ENCODE data around the gene WDR45B.
"Not testable (repeated sequence)": the region's sequence is repeated elsewhere in the genome, so short reads cannot be mapped to it uniquely, and the experiment has no call there.

Gene WDR45B

GRCh38 chr17:82590881-82591539 is 57.2 kb downstream of the WDR45B start:
- Histone ChIP-seq H3K9me3 (no peaks in the 10 kb centered on the region), H3K36me3 (replicated peaks) (peaks cover 52% of the 10 kb centered on the region), H3K4me3 (no peak overlapping the region), H3K27me3 (ENCODE audit: low read depth) (no peaks in the 10 kb centered on the region), H3K4me1 (peaks cover 4% of the 10 kb centered on the region)
- no peak for DNase-seq (ENCODE audit: low spot score in 2 of 2)
- in situ Hi-C loops (cut with MboI; ENCODE audit: low sequenced_read_pairs) = no loop called here

- DNase-seq (ENCODE audit: low spot score in 2 of 2) = no peak
- peaks cover 4% of the 10 kb centered on the region for H3K4me1 ChIP-seq
- no peaks in the 10 kb centered on the region for H3K27me3 ChIP-seq (ENCODE audit: low read depth)
- peaks cover 52% of the 10 kb centered on the region for H3K36me3 ChIP-seq (replicated peaks)
- H3K4me3 ChIP-seq = no peak overlapping the region
- H3K9me3 ChIP-seq = no peaks in the 10 kb centered on the region
- in situ Hi-C loops (cut with MboI; ENCODE audit: low sequenced_read_pairs) = no loop called here
These were observed 58.0 kb downstream of the WDR45B start for GRCh38 chr17:82590216-82590615.

GRCh38 chr17:82589851-82590180 is 58.4 kb downstream of the WDR45B start:
- no peaks in the 10 kb centered on the region for H3K9me3 ChIP-seq
- DNase-seq (ENCODE audit: low spot score in 2 of 2) = no peak
- in situ Hi-C loops (cut with MboI; ENCODE audit: low sequenced_read_pairs) = no loop called here
- no peak overlapping the region for H3K4me3 ChIP-seq
- H3K4me1 ChIP-seq = peaks cover 4% of the 10 kb centered on the region
- no peaks in the 10 kb centered on the region for H3K27me3 ChIP-seq (ENCODE audit: low read depth)
- peaks cover 52% of the 10 kb centered on the region for H3K36me3 ChIP-seq (replicated peaks)

GRCh38 chr17:82588266-82589175 is 59.7 kb downstream of the WDR45B start:
- Histone ChIP-seq H3K4me1 (peaks cover 3% of the 10 kb centered on the region), H3K27me3 (ENCODE audit: low read depth) (no peaks in the 10 kb centered on the region), H3K36me3 (replicated peaks) (peaks cover 53% of the 10 kb centered on the region)

GRCh38 chr17:82587234-82588086 is 60.8 kb downstream of the WDR45B start:
- Histone ChIP-seq H3K4me1 (no peaks in the 10 kb centered on the region), H3K36me3 (replicated peaks) (peaks cover 63% of the 10 kb centered on the region), H3K9me3 (no peaks in the 10 kb centered on the region), H3K4me3 (no peak overlapping the region), H3K27me3 (ENCODE audit: low read depth) (no peaks in the 10 kb centered on the region)
- no peak for DNase-seq (ENCODE audit: low spot score in 2 of 2)
- in situ Hi-C loops (cut with MboI; ENCODE audit: low sequenced_read_pairs) = no loop called here

More at GRCh38 chr17:82588266-82589175, 59.7 kb downstream of the WDR45B start:
- Histone ChIP-seq H3K9me3 (no peaks in the 10 kb centered on the region), H3K4me3 (no peak overlapping the region)
- in situ Hi-C loops (cut with MboI; ENCODE audit: low sequenced_read_pairs) = no loop called here
- DNase-seq (ENCODE audit: low spot score in 2 of 2) = no peak

DNA sequence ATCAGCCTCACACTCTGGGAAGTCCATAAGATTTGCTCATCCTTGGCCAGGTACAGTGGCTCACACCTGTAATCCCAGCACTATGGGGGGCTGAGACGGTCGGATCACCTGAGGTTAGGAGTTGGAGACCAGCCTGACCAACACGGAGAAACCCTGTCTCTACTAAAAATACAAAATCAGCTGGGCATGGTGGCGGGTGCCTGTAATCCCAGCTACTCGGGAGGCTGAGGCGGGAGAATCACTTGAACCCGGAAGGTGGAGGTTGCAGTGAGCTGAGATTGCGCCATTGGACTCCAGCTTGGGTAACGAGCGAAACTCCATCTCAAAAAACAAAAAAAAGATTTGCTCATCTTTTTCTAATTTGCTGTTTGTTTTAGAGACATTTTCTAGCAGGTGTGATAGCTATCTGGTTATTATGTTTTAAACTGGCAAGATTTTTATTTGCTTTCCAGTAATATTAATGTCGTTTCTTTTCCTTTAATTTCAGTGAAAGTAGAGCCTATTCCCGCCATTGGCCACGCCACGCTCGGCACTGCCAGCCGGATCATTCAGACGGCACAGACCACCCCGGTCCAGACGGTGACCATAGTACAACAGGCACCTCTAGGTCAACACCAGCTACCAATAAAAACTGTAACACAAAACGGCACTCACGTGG is 61.5 kb downstream of the WDR45B start:
- DNase-seq (ENCODE audit: low spot score in 2 of 2) = no peak
- peaks cover 69% of the 10 kb centered on the region for H3K36me3 ChIP-seq (replicated peaks)
- no peaks in the 10 kb centered on the region for H3K9me3 ChIP-seq
- H3K4me3 ChIP-seq = no peak overlapping the region
- no peaks in the 10 kb centered on the region for H3K4me1 ChIP-seq
- in situ Hi-C loops (cut with MboI; ENCODE audit: low sequenced_read_pairs) = no loop called here
- no peaks in the 10 kb centered on the region for H3K27me3 ChIP-seq (ENCODE audit: low read depth)

GRCh38 chr17:82585935-82586575 is 62.2 kb downstream of the WDR45B start:
- in situ Hi-C loops (cut with MboI; ENCODE audit: low sequenced_read_pairs); H3K27me3 ChIP-seq (ENCODE audit: low read depth); H3K4me3 ChIP-seq; H3K4me1 ChIP-seq; H3K9me3 ChIP-seq: not testable (repeated sequence)
- H3K36me3 ChIP-seq (replicated peaks) = peaks cover 63% of the 10 kb centered on the region
- DNase-seq (ENCODE audit: low spot score in 2 of 2) = peak in 1 of 2 experiments; percentile 69

DNA sequence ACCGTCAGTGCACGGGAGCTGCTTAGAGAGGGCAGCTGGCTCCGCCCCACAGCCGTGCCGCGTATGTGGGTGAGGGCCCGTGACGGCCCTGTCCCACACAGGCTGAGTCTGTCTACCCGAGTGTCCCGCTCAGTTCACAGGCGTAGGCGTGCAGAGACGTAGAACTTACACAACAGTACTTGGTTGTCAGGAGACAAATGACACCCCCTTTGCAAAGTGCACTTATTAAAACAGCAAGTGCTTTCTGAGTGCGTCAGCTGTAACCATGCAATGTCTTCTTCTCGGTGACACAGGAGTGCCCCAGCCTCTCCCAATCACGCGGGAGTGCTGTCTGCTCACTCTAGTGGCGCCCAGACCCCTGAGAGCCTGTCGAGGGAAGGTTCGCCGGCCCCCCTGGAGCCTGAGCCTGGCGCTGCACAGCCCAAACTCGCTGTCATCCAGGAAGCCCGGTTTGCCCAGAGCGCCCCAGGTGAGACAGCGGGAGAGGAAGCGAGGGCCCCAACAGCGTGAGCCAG is 64.5 kb downstream of the WDR45B start:
- no peaks in the 10 kb centered on the region for H3K27me3 ChIP-seq (ENCODE audit: low read depth)
- H3K9me3 ChIP-seq = no peaks in the 10 kb centered on the region
- H3K4me1 ChIP-seq = no peaks in the 10 kb centered on the region
- peaks cover 61% of the 10 kb centered on the region for H3K36me3 ChIP-seq (replicated peaks)
- in situ Hi-C loops (cut with MboI; ENCODE audit: low sequenced_read_pairs) = no loop called here
- DNase-seq (ENCODE audit: low spot score in 2 of 2) = no peak
- H3K4me3 ChIP-seq = no peak overlapping the region

- H3K36me3 ChIP-seq (replicated peaks) = peaks cover 64% of the 10 kb centered on the region
- no peak overlapping the region for H3K4me3 ChIP-seq
- no peaks in the 10 kb centered on the region for H3K9me3 ChIP-seq
- DNase-seq (ENCODE audit: low spot score in 2 of 2) = no peak
- no peaks in the 10 kb centered on the region for H3K27me3 ChIP-seq (ENCODE audit: low read depth)
- in situ Hi-C loops (cut with MboI; ENCODE audit: low sequenced_read_pairs) = no loop called here
- no peaks in the 10 kb centered on the region for H3K4me1 ChIP-seq
These were observed 65.5 kb downstream of the WDR45B start for GRCh38 chr17:82582709-82583108.

DNA sequence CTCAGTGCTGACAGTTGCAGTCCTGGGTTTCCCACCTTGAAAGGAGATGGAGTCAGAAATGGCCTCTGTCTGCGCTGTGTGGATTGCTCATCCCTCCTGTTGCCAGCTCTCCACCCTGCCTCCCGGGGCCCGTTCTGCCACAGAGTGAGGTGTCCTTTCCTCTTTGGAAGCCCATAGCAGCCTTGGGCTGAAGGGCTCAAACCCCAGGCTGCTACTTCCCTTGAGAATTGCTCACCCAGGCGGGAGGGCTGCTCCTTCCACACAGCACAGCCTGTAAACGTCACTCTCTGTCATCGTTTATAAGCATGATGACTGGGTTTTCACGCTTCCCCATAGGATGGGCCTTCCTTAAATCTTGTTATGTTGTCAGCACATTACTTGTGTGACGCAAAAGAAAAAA is 66.0 kb downstream of the WDR45B start:
- in situ Hi-C loops (cut with MboI; ENCODE audit: low sequenced_read_pairs) = no loop called here
- no peaks in the 10 kb centered on the region for H3K9me3 ChIP-seq
- no peak for DNase-seq (ENCODE audit: low spot score in 2 of 2)
- no peaks in the 10 kb centered on the region for H3K4me1 ChIP-seq
- no peak overlapping the region for H3K4me3 ChIP-seq
- H3K36me3 ChIP-seq (replicated peaks) = peaks cover 64% of the 10 kb centered on the region
- H3K27me3 ChIP-seq (ENCODE audit: low read depth) = no peaks in the 10 kb centered on the region

DNA sequence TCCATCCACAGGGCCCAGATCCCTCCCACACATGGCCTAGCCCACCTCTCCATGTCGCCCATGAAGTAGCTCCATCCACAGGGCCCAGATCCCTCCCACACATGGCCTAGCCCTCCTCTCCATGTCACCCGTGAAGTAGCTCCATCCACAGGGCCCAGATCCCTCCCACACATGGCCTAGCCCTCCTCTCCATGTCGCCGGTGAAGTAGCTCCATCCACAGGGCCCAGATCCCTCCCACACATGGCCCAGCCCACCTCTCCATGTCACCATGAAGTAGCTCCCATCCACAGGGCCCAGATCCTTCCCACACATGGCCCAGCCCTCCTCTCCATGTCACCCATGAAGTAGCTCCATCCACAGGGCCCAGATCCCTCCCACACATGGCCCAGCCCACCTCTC is 68.3 kb downstream of the WDR45B start:
- DNase-seq (ENCODE audit: low spot score in 2 of 2); H3K4me1 ChIP-seq; H3K27me3 ChIP-seq (ENCODE audit: low read depth); H3K4me3 ChIP-seq; in situ Hi-C loops (cut with MboI; ENCODE audit: low sequenced_read_pairs); H3K9me3 ChIP-seq: not testable (repeated sequence)
- peaks cover 60% of the 10 kb centered on the region for H3K36me3 ChIP-seq (replicated peaks)

- in situ Hi-C loops (cut with MboI; ENCODE audit: low sequenced_read_pairs) = no loop called here
- Histone ChIP-seq H3K4me1 (no peaks in the 10 kb centered on the region), H3K9me3 (no peaks in the 10 kb centered on the region), H3K4me3 (no peak overlapping the region), H3K27me3 (ENCODE audit: low read depth) (no peaks in the 10 kb centered on the region), H3K36me3 (replicated peaks) (peaks cover 62% of the 10 kb centered on the region)
- DNase-seq (ENCODE audit: low spot score in 2 of 2) = no peak
These were observed 70.9 kb downstream of the WDR45B start for GRCh38 chr17:82577300-82577699.

Data from HAP-1 (cell line).